ENCODE measurements around the gene PREPL.
A peak's percentile ranks its signal among the peaks of the same experiment; 100 is the strongest.

Gene PREPL

GRCh38 chr2:44291281-44292248 lies 69.7 kb downstream of the PREPL start:
- DNase-seq: peak; percentile 57

DNA sequence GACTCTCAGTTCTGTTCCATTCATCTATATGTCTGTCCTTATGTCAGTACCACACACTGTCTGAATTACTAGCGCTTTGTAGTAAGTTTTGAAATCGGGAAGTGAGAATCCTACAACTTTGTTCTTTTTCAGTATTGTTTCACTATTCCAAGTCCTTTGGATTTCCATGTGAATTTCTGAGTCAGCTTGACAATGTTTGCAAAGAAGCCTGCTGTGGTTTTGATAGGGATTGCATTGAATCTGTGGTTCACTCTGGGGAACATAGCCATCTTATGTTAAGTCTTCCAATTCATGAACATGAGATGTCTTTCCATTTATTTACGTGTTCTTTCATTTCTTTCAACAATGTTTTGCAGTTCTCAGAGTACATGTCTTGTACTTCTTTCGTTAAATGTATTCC lies 71.0 kb downstream of the PREPL start:
- DNase-seq: no peak

GRCh38 chr2:44286884-44287638 lies 74.2 kb downstream of the PREPL start:
- DNase-seq: no peak

DNA sequence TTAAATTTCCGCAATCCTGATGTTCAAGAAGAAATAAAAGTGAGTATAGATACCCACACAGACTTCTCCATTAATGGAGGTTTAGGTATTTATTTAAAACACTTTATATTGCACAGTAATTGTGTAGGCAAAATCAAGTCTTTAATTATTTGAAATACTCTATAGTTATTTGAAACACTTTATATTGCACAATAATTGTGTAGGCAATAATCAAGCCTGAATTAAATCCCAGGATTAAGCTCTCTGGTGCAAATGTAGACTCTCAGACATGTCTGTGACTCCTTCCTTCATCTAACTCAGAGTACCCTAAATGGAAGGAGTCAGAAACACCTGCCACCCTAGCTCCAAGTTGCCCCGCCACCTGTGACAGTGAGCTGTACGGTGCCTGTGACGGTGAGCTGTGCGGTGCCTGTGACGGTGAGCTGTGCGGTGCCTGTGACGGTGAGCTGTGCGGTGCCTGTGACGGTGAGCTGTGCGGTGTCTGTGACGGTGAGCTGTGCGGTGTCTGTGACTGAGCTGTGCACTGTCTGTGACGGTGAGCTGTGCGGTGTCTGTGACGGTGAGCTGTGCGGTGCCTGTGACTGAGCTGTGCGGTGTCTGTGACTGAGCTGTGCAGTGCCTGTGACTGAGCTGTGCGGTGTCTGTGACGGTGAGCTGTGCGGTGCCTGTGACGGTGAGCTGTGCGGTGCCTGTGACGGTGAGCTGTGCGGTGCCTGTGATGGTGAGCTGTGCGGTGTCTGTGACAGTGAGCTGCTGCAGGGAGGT lies 75.0 kb downstream of the PREPL start:
- no peak for DNase-seq

GRCh38 chr2:44285174-44285573 lies 76.1 kb downstream of the PREPL start:
- no peak for DNase-seq

- no peak for DNase-seq
Observed at GRCh38 chr2:44283116-44283666, 78.1 kb downstream of the PREPL start.

GRCh38 chr2:44280869-44281268 lies 80.4 kb downstream of the PREPL start:
- DNase-seq: no peak

- no peak for DNase-seq
Observed at GRCh38 chr2:44277541-44277940, 83.8 kb downstream of the PREPL start.

GRCh38 chr2:44275927-44276303 lies 85.4 kb downstream of the PREPL start:
- DNase-seq: no peak

GRCh38 chr2:44273596-44273995 lies 87.7 kb downstream of the PREPL start:
- DNase-seq: no peak

DNA sequence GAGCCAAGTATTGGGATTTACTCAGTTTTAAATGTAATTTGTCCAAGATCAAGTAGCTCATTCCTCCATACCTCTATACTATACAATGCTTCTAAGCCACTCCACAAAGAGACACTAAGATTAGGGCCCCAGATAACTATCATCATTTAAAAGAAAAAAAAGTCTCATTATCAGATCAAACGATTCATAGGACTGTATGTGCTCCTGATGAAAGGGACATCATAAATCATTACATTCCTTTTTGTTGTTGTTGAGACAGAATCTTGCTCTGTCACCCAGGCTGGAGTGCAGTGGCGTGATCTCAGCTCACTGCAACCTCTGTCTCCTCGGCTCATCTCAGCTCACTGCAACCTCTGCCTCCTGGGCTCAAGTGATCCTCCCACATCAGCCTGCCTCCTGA lies 88.2 kb downstream of the PREPL start:
- no peak for DNase-seq

DNA sequence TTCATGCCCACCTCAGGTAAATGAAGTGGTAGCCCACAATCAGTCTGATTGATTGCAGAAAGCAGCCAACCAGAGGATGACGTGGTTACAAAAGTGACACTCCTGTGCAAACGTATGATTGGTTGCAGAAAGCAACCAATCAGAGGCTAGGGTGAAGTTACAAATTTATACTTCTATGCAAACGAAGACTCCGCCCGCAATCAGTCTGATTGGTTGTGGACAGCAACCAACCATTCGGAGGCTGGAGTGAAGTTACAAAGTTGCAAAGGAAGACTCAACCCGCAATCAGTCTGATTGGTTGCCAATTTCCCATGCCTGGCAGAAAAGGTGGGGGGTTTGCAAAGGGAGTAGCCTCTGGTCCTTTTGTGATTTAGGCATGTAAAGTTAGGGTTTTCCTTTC lies 90.0 kb downstream of the PREPL start:
- no peak for DNase-seq

- no peak for DNase-seq
Observed at GRCh38 chr2:44269831-44270230, 91.5 kb downstream of the PREPL start.

- no peak for DNase-seq
Observed at GRCh38 chr2:44267796-44268648, 93.3 kb downstream of the PREPL start.
